NK-92 treated with Interleukin-12 subunit alpha and Interleukin-12 subunit beta, amount 100 ng/mL, for 24 hours (cell line): ENCODE measurements around the gene HNRNPA1L2.
"Not testable (repeated sequence)": the region's sequence is repeated elsewhere in the genome, so short reads cannot be mapped to it uniquely, and the experiment has no call there.

Source experiments
- DNase-seq: peaks from one replicate; lab custom pipeline; 2025; lab: John Stamatoyannopoulos, UW

HNRNPA1L2 gene

DNA sequence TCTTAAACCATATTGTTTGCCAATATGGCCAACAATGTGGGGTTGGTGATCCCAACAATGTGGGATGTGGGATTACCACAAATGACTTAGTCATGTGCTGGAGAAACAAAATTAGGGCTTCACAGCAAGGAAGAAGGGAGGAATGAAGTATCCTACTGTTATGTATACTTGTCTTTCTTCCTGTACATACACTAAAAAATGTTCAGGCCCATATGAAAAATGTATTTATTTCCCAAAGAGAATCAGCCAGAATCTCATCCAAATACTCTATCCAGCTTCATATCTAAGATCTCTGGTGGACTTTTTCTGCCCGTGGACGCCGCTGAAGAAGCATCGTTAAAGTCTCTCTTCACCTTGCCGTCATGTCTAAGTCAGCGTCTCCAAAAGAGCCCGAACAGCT lies at the start of gene HNRNPA1L2:
Gene HNRNPA1L2 (plus strand): TSS at position 301 of the 400 bp plus-strand sequence. CDS start 62 bp downstream, at position 363.
- no peak for DNase-seq

DNA sequence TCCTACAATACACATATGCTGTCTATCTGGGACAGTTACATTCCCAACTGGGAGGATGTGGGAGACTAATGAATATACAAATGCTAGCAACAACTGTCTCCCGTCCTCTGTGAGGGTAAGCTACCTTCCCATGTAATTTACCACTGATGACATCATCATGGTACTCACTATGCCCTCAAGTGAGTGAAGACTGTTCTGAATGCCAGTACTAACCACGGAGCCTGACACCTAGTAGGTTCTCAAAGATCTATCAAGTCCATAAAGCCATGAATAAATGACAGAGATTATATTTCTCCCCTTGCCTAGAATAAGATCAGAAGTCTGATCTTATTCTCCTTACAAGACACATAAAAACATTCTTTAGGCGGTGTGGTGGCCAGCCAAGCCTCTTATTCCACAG lies 49.1 kb upstream of the HNRNPA1L2 start:
- not testable (repeated sequence) for DNase-seq

DNA sequence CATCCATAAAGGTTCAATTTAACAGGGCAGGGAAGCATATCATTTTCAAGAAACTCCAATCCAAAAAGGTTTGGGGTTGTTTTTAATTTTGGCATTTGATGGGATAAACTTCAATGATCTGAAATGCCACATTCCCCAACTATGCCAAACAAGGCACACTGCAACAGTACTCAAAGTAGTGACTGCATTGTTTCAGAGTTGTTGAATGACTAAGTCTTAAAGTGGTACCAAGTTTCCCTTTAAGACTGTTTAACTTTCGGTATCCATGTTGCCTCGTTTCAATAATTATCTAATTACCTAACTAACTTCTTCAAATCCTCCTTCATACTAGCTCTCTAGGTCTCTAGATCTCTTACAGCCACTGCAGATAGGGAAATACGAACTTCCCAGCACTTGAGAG lies 48.4 kb upstream of the HNRNPA1L2 start:
- not testable (repeated sequence) for DNase-seq

DNA sequence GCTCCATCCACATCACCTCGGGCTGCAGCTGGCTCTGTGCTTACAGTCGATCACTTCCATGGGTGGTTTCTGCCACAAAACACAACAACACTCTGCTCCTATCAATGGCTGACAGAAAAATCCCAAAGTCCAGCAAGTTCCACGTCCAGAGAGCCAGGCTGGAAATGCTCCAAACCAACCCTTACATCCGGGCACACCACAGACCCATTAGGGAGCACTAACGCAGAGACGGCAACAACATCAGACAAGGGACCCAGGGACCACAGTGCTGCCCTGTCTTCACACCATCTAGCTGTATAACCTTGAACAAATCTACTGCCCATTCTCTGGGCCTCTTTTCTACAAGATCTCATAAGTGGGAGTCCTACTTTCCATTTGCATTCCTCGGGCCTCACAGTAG lies 47.9 kb upstream of the HNRNPA1L2 start:
- DNase-seq, result not testable (repeated sequence)

DNA sequence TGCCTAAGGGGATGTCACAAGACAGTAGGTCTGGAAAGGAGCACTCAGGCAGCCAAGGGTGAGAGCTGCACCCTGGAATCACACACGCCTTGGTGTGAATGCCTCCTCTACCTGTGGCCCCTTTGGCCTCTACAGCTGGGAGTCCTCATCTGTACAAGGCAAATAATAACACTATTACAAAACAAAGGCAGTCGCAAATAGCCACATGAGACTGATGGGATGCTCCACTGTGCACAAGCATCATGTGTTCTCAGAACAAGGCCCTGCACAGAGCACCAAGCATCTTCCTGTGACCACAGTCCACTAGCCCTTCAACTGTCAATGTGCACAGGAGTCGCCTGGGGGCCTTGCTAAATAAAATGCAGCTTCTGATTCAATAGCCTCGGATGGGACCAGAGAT lies 44.6 kb upstream of the HNRNPA1L2 start:
- DNase-seq, result no peak

DNA sequence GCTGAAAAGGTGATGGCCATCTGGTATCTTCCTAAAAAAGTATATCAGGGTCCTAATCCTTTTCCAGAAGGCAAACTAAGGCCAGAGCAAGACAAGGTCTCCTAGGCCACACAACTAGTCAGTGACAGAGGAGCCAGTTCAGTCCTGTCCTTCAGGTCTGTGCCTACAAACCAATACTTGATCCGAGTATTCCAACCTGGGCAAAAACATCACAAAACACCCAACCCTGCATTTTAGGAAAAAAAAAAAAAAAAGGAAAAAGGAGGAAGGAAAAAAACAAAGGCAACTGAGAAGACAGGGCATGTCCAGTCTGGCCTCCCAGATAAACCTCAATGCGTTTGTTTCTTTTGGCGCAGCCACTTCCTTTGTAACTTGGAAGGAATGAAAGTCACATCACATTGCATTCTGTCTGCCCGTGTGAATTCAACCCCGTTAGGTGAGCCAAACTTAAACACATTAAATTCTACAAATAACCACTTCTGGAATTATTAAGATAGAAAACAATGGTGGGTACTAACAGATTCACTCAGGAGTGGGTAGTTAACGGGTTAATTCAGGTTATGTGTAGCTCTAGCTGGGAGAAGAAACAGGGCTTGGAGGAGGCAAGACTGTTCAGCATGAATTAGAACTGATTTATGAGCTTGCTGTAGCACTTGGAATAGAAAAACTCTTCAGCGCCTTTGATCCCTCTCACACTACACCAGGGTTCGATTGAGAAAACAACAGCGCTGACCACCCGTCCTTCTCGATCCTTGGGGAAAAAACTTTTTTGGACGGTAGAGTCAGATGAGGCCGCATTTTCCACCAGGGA lies 43.0 kb upstream of the HNRNPA1L2 start:
- no peak for DNase-seq

DNA sequence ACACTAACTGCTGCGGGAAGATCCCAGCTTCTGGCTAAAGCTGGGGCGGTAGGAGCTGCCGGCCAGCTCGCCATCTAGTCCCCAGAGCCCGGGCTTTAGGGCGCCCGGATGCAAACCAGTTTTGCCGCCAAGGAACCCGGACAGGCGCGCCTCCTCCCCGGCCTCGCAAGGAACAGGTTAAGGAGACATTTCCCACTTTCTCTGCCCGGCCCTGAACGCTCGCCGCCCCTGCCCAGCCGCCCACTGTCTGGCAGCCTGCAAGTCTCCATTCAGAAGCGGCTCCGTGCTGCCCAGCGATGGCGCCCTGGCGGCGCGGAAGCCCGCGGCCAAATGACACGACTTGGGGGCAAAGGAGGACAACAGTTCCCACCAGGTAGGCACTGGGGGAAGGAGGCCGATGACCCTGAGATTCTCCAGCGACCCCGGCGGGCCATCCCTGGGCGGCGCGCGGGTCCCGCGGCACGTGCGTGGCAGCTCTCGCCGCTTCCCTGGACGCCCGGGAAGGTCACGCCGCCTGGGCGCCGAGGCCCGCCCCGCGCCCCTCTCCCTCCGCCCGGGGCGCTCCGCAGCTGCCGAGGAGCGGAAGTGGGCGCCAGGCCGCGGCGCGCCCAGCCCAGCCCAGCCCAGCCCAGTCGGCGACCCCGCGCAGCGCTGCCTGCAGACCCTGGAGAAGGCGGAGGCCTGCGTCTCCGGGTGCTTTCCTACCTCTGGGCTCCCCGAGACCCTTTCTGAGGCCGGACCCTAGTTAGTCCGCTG lies 42.2 kb upstream of the HNRNPA1L2 start:
- no peak for DNase-seq

DNA sequence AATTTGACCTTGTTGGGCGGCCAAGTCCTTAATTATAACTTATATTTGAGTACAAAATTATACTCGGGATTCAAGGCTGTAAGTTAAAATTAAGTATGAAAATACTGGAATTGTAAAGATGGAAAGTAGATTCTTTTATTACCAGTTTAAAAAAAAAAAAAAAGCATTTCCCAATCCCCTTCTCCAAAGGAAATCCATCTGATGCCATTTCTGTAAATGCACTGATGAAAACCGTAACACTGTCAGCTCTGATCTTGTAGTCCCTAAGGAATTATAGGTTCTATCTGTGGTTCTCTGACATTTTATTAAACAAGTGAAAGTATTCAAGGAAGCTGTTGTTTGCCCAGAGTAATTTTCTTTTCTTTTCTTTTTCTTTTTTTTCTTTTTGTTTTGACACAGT lies 41.6 kb upstream of the HNRNPA1L2 start:
- DNase-seq, result no peak

DNA sequence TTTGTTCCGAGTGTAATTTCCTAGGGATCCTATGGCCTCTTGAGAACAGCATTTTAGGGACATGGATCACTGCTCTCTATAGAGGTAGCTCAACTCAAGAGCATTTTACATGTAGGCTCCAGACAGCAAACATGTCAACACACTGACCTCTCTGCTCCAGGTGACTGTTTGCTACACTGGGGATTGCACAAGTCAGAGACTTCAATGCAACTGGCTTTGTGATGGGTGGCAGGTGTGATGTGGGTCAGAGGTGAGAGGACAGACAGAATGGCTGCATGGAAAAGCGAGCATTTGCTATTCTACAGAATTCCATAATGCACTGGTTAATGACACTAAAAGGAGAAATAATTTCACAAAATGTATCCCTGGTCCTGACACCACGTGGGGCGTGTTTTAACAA lies 38.9 kb upstream of the HNRNPA1L2 start:
- not testable (repeated sequence) for DNase-seq

DNA sequence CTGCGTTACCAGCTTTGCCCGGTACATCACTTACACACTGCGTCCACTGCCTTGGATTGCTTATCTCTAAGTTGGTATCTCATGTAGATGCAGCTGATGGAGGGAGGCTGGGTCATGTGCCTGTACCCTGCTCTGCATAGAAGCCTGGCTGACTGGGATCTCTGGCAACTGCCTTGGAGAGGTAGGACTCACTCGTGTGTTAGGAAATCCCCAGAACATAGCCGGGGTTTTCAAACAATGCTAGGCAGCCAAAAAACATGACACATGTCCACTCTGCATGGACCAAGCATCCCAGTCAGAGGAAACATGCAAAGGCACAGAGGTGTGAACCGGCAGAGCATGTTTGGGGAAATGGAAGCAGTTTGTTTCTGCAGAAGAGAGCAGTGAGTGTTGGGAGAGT lies 36.1 kb upstream of the HNRNPA1L2 start:
- not testable (repeated sequence) for DNase-seq

DNA sequence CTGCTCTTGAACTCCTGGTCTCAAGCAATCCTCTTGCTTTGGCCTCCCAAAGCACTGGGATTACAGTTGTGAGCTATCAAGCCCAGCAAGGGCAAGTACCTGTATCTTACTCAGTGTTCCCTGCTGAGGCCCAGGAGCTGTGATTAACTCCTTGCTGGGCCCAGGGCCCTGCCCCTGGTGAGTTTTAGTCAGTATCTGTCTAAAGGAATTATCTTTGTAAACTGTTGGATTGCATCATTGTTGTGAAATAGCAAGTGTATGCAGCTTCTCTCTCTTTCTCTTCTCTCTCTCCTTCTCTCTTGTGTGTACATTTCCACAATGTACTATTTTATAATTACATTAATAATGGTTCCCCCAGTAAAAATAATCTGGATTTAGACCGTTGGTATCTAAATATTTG lies 35.4 kb upstream of the HNRNPA1L2 start:
- not testable (repeated sequence) for DNase-seq

DNA sequence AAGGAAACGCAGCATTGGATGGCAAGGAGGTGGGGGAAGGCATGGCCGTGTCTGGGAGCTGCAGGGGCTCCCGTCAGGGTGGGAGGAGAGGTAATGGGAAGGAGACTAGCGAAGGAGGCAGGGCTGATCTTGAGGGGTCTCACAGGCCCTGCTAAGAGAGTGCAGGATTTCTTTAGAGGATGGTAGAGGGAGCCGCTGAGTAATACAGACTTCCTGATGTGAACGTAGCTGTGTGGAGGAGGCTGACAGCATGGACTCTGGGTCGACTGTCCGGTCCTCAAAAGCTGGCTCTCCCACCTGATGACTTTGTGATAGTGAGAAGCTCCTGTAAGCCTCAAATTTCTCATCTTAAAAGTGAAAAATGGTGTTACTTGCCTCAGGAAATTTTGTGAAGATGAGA lies 34.0 kb upstream of the HNRNPA1L2 start:
- DNase-seq, result not testable (repeated sequence)

DNA sequence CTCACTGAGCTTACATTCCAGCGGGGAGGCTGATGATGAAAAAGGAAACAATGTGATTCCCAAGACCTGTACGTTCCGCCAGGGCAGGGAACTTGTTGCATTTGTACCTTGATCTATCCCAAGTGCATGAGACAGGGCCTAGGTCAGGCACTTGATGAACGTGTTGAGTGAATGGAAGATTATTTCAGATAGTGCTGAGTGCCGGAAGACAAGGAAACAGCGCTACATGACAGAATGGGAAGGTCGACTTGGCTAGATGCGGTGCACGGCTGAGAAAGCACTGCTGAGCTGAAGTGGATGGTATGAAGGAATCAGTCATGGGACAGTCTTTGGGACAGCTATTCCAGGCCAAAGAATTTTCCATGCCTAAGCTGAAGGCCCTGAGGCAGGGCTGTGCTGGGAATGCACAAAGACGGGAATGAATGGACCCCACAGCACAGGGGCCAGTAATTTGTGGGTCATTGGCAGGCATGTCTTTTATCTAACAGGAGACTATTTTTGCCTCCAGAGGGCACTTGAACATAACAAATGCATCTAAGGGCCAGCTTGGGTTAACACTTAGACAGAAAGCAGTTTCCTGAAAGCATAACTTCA lies 33.1 kb upstream of the HNRNPA1L2 start:
- not testable (repeated sequence) for DNase-seq

DNA sequence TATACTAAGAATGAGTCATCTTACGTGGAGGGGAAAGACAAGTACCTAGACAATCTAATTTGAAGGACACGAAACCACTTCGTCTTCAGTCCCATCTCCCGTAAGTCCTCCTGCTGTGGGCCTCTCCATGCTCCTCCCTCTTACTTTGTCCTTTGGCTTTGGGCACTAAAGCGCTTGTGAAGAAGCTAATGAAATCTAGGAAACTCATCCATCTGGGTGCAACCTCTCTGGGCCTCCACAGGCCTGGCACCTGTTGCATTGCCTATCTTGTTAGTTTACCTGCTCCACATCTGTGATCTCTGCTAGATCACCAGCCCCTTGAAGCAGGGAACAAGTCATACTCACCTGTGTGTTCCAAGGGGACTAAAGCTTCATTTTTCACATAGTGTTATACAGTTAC lies 32.1 kb upstream of the HNRNPA1L2 start:
- not testable (repeated sequence) for DNase-seq

DNA sequence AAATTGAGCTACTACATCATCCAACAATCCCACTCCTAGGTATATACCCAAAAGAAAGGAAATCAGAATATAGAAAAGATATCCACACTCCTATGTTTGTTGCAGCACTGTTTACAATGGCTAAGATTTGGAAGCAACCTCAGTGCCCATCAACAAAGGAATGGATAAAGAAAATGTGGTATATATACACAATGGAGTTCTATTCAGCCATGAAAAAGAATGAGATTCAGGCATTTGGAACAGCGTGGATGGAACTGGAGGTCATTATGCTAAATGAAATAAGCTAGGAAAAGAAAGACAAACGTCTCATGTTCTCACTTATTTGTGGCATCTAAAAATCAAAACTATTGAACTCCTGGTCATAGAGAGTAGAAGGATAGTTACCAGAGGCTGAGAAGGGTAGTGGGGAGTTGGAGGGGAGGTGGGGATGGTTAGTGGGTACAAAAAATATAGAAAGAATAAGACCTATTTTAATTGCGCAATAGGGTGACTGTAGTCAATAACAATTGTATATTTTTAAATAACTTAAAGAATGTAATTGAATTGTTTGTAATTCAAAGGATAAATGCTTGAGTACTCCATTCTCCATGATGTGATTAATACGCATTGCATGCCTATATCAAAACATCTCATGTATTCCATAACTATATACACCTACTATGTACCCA lies 27.0 kb upstream of the HNRNPA1L2 start:
- no peak for DNase-seq

DNA sequence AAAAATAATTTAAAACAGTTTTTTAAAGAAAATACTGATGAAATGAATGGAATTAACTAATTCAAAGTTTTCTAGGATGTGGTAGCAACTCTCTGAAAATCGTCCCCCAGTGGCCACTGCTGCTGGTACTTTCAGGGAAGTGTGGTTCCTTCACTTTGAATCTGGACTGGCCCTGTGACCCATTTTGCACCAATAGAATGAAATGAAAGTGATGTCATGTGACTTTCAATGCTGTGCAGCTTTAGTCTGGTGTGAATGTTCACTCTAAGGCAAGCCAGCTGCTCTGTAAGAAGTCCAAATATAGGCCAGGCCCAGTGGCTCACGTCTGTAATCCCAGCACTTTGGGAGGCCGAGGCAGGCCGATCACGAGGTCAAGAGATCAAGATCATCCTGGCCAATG lies 26.4 kb upstream of the HNRNPA1L2 start:
- DNase-seq, result no peak

DNA sequence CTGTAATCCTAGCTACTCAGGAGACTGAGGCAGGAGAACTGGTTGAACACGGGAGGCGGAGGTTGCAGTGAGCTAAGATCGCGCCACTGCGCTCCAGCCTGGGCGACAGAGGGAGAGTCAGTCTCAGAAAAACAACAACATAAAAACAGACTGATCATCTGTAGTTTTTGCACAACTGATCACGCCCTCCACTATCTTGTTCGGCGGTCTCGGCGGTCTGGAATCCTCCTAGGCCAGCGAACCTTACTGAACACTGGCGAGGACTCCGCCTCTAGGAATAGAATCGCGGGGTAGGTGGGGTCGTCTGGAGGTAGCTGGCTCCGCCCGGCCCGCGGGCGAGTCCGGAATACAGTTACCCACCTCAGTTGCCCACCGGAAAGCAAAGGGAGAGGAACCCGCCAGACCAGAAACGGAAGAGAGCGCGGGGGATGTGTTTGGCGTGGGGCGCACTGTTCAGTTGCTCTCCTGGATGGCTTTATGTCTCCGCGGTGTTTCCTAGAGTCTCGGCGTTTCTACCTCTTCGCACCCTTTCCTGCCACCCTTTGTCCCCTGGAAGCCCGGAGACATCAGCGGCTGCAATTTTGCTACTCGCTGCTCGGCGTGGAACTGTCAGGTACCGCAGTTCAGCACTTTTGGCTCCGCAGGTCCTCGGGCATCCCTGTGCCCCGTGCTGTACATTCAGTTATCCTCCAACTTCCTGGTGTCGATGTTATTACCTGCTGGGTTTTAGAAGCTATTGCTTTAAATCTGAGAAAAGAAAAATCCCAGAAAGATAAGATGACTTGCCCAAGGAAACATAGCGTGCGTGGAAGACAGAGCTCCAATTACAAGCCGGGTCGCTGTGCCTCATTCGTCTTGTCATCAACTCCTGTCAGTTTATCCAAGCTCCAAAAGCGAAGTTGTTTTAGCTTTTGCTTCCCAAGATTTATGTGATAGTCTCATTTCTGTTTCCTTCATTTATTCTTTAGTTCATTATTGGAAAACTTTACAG lies 24.9 kb upstream of the HNRNPA1L2 start:
- peak; percentile 78 for DNase-seq

DNA sequence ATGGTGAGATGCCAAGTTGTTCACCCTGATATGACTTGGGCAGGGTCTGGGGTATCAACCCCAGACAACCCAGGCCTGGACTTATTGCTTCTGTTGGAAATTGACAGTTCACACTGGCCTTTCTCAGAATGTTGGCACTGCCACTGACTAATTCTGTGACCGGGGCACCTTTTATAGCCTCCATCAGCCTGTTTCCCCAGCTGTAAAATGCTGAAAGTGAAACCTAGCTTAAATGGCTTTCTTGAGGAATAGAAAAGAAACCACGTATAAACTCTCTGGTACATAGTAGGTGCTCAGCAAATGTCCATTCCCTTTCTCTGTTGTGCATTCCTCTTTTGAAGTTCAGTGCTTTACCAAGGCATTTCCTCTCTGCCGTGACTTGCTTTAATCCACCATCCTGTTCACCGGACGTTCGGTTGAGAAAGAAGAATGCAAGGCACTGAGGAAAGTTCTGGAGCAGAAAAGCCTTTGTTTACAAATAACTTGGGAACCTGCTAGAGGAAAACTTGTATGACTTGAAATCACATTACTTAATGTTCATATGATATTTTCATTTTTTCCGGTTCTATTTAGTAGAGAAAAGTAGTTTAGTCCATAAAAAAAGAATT lies 11.0 kb upstream of the HNRNPA1L2 start:
- DNase-seq, result not testable (repeated sequence)

DNA sequence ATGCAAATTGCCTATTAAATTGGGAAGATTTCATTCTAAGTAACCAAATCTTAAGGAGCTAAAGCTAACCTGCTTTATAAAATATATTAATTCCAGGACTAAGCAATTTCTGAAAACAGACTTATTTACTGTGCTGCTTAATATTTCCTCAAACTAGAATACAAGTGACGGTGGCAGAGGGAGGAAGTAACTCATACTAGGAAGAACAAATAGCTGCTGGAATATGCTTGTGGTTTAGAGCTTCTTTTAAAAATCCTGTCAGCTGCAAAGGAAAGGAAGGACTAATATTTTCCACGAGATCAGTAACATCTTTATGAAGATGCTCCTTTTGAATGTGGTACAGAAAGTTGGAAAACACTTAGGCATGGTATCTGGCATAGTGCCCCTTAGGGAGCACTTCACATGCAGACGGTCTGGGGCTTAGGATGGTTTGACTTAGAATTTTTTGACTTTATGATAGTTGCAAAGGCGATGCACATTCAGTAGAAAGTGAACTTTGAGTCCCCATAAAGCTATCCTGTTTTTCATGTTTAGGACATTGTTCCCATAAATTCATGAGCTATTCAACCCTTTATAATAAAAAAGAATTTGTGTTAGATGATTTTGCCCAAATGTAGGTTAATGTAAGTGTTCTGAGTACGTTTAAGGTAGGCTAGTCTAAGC lies 3.4 kb upstream of the HNRNPA1L2 start:
- DNase-seq, result no peak

DNA sequence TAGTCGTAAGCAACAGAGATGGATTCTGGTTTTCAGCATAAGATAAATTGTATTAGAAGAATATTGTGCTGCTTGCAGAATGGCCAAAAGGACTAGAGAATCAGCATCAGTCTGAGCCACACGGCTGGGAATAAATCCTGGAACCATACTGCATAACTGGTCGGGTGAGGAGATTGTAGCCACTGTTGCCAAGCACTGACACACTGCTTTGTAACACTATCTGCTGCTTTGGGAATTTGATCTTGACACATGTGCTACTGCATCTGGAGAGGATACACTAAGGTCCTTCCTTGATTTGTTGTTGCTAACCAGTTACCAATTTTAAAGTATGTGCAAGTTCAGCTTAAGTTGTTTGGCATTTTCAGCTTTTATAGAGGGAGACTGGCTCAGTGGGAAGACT lies 1.9 kb downstream of the HNRNPA1L2 start:
- no peak for DNase-seq
